Trophoblast cell (in vitro differentiated cells and primary cell): ENCODE measurements around the gene PROZ.

ENCODE experiments used
- DNase-seq, 2 donors: peaks; one replicate each; pipeline ENCODE4 v3.0.0-alpha.2; 2016
- H2AFZ ChIP-seq: 2 replicates; pipeline ENCODE4 v1.6.1; 2013; ENCODE audit warnings: low read length, moderate library complexity, mild to moderate bottlenecking; ENCODE audit not compliant: insufficient read depth, poor library complexity
- H2AK5ac ChIP-seq: 2 replicates; pipeline ENCODE4 v1.6.1; 2013; ENCODE audit warnings: mild to moderate bottlenecking, low read length
- H2BK120ac ChIP-seq: 2 replicates; pipeline ENCODE4 v1.6.1; 2013; ENCODE audit warnings: low read length, mild to moderate bottlenecking, moderate library complexity; ENCODE audit not compliant: insufficient read depth, poor library complexity
- H2BK12ac ChIP-seq: 2 replicates; pipeline ENCODE4 v1.6.1; 2013; ENCODE audit warnings: mild to moderate bottlenecking, low read length, moderate library complexity
- H2BK5ac ChIP-seq: 2 replicates; pipeline ENCODE4 v1.6.1; 2013; ENCODE audit warnings: low read length, low read depth, moderate library complexity, mild to moderate bottlenecking; ENCODE audit not compliant: poor library complexity
- H3K14ac ChIP-seq: 2 replicates; pipeline ENCODE4 v1.6.1; 2013; ENCODE audit warnings: mild to moderate bottlenecking, low read length
- H3K18ac ChIP-seq: 2 replicates; pipeline ENCODE4 v1.6.1; 2013; ENCODE audit warnings: mild to moderate bottlenecking, low read length
- H3K23ac ChIP-seq: 2 replicates; pipeline ENCODE4 v1.6.1; 2013; ENCODE audit warnings: low read length
- H3K27ac ChIP-seq: 2 replicates; pipeline ENCODE4 v1.5.1; 2013; ENCODE audit warnings: low read depth, mild to moderate bottlenecking, inconsistent platforms, low read length, moderate library complexity
- H3K27me3 ChIP-seq: 2 replicates; pipeline ENCODE4 v1.6.1; 2013; ENCODE audit warnings: inconsistent platforms, mild to moderate bottlenecking, low read length, moderate library complexity; ENCODE audit not compliant: insufficient read depth
- H3K36me3 ChIP-seq, 2 experiments: 1 replicate in 1 of 2; 2 replicates in 1 of 2; pipeline ENCODE4 v1.6.1; 2013; ENCODE audit warnings: low read length in 2 of 2, mild to moderate bottlenecking in 2 of 2, moderate library complexity in 1 of 2; ENCODE audit not compliant: insufficient read depth in 2 of 2, control insufficient read depth in 1 of 2
- H3K4ac ChIP-seq: 2 replicates; pipeline ENCODE4 v1.6.1; 2013; ENCODE audit warnings: low read depth, mild to moderate bottlenecking, low read length, moderate library complexity
- H3K4me1 ChIP-seq, 2 experiments: 1 replicate in 1 of 2; 2 replicates in 1 of 2; pipeline ENCODE4 v1.6.1; 2013; ENCODE audit warnings: low read length in 2 of 2, mild to moderate bottlenecking in 2 of 2, moderate library complexity in 1 of 2; ENCODE audit not compliant: insufficient read depth in 2 of 2, control insufficient read depth in 1 of 2
- H3K4me2 ChIP-seq: 2 replicates; pipeline ENCODE4 v1.6.1; 2013; ENCODE audit warnings: inconsistent platforms, mild to moderate bottlenecking, low read length, moderate library complexity
- H3K4me3 ChIP-seq: 2 replicates; pipeline ENCODE4 v1.5.1; 2013; ENCODE audit warnings: mild to moderate bottlenecking, low read depth, low read length, inconsistent platforms
- H3K79me1 ChIP-seq: one replicate; pipeline ENCODE4 v1.6.1; 2013; ENCODE audit warnings: low read length
- H3K79me2 ChIP-seq: 2 replicates; pipeline ENCODE4 v1.6.1; 2013; ENCODE audit warnings: low read length, mild to moderate bottlenecking; ENCODE audit not compliant: control insufficient read depth, insufficient read depth, poor library complexity
- H3K9ac ChIP-seq: 2 replicates; pipeline ENCODE4 v1.6.1; 2013; ENCODE audit warnings: mild to moderate bottlenecking, low read length
- H3K9me3 ChIP-seq: 2 replicates; pipeline ENCODE4 v1.6.1; 2013; ENCODE audit warnings: low read depth, mild to moderate bottlenecking, control low read depth, inconsistent platforms, low read length; ENCODE audit not compliant: insufficient read depth
- H4K12ac ChIP-seq: 2 replicates; pipeline ENCODE4 v1.6.1; 2013; ENCODE audit warnings: low read depth, mild to moderate bottlenecking, low read length, moderate library complexity
- H4K8ac ChIP-seq: 2 replicates; pipeline ENCODE4 v1.6.1; 2013; ENCODE audit warnings: low read depth, mild to moderate bottlenecking, low read length, moderate library complexity
- H4K91ac ChIP-seq: one replicate; pipeline ENCODE4 v1.6.1; 2013; ENCODE audit warnings: low read depth, mild to moderate bottlenecking, low read length, moderate library complexity
- WGBS: extraction: QIAGEN DNeasy Blood & Tissue Kit; methylation state at CpG from one replicate; pipeline ENCODE4 v1.1.7; 2013; ENCODE audit warnings: missing lambda C conversion rate; ENCODE audit not compliant: insufficient read length, insufficient coverage; ENCODE audit errors: extremely low coverage; 5-methylcytosine and 5-hydroxymethylcytosine counted together

PROZ gene

DNA sequence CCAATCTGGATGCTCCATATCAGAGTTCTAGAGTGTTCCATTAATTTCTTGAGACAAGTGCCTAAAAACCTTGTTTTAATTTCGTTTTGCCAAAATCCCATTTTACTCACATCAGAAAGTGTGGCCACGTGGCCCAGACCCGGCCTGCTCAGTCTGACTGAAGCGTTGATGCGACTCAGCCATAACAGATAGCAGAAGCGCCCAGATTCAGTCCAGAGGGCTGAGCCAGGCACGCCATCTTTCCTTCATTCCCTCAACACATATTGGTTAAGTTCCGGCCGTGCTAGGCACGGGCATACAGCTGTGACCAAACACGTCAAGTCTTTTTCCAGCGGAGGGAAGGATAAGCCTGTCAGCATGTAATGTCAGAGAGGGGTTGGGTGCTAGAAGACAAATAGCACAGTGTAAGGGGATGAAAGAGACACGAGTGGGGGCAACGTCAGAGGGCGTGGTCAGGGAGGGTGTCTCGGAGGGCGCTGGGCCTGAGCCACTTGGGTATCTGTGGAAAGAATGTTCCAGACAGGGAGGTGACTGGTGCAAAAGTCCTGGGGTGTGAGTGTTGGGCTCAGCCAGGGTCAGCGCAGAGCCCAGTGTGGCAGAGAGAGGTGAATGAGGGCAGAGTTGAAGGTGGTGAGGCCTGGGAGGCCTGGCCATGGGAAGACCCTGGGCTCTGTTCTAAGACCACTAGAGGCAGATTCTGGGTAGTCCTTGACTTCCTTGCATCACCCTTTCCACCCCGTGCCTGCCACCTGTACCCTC, 32.8 kb upstream of the PROZ start:
- no peak overlapping the region for H4K8ac ChIP-seq
- no peak overlapping the region for H3K18ac ChIP-seq
- H3K9me3 ChIP-seq, result peaks cover 2% of the 10 kb centered on the region
- no peak overlapping the region for H3K23ac ChIP-seq
- H3K79me2 ChIP-seq, result no peaks in the 10 kb centered on the region
- H3K4me3 ChIP-seq, result no peak overlapping the region
- no peak overlapping the region for H4K12ac ChIP-seq
- no peak overlapping the region for H2AK5ac ChIP-seq
- no peak overlapping the region for H3K27ac ChIP-seq
- no peaks in the 10 kb centered on the region for H3K27me3 ChIP-seq
- H3K36me3 ChIP-seq, result no peaks in the 10 kb centered on the region
- H4K91ac ChIP-seq, result no peak overlapping the region
- H3K4ac ChIP-seq, result no peak overlapping the region
- no peak overlapping the region for H2AFZ ChIP-seq
- no peak overlapping the region for H3K14ac ChIP-seq
- no peak for DNase-seq
- H2BK5ac ChIP-seq, result no peak overlapping the region
- H3K79me1 ChIP-seq, result no peaks in the 10 kb centered on the region
- H2BK12ac ChIP-seq, result no peak overlapping the region
- no peak overlapping the region for H3K4me2 ChIP-seq
- no CpG with 5 or more reads among the region's 19 CpGs for WGBS
- H3K4me1 ChIP-seq, result peaks cover 0 to 4% of the 10 kb centered on the region in 2 experiments
- no peak overlapping the region for H2BK120ac ChIP-seq
- H3K9ac ChIP-seq, result no peak overlapping the region

DNA sequence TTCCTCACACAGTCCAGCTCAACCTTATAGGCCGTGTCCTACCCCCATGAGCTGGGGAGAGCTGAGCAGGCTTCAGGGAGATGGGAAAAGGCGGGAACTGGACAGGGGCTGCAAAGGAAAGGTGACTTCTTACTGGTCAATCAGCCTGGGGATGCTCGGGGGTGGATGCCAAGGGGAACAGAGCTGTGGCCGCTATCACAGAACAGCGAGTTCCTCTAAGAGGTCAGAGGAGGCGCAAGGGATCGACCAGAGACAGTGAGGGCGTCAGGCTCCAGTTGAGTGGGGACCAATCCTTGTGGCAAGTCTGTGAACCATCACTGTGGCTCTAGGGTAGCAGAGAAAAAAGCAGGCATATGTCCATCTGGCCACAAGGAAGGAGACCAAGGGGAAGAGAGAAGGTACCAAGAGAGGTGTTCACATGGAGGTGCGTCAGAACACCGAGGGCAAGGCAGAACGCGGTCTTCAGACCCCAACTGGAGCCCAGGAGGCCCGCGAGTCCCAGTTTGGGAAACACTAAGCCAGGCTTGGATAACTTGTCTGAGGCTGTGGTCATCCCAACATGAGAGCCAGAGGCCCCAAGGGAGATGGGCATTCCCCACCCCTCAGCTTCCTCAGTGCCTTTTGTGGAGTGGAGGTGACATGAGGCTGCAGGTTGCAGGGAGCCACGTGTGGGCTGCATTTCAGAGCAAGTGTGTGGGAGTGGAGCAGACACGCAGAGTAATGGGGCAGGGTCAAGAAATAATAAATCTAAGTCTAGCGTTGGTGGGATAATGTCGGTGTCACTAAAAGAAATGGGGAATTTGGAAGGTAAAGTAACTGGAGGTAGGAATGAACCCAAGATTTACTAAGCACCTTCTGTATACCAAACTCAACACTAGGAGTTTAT, 31.9 kb upstream of the PROZ start:
- DNase-seq, result no peak
- no peak overlapping the region for H2BK120ac ChIP-seq
- H4K12ac ChIP-seq, result no peak overlapping the region
- H2AFZ ChIP-seq, result no peak overlapping the region
- no peak overlapping the region for H2BK5ac ChIP-seq
- H3K36me3 ChIP-seq, result no peaks in the 10 kb centered on the region
- H2BK12ac ChIP-seq, result no peak overlapping the region
- no peaks in the 10 kb centered on the region for H3K79me1 ChIP-seq
- no peak overlapping the region for H4K8ac ChIP-seq
- no peak overlapping the region for H4K91ac ChIP-seq
- no peak overlapping the region for H3K4ac ChIP-seq
- peaks cover 0 to 4% of the 10 kb centered on the region in 2 experiments for H3K4me1 ChIP-seq
- no peak overlapping the region for H3K4me3 ChIP-seq
- H2AK5ac ChIP-seq, result no peak overlapping the region
- H3K23ac ChIP-seq, result no peak overlapping the region
- peaks cover 2% of the 10 kb centered on the region for H3K9me3 ChIP-seq
- H3K9ac ChIP-seq, result no peak overlapping the region
- H3K14ac ChIP-seq, result no peak overlapping the region
- no peak overlapping the region for H3K18ac ChIP-seq
- no peak overlapping the region for H3K4me2 ChIP-seq
- no peak overlapping the region for H3K27ac ChIP-seq
- H3K27me3 ChIP-seq, result no peaks in the 10 kb centered on the region
- H3K79me2 ChIP-seq, result no peaks in the 10 kb centered on the region
- WGBS, result no CpG with 5 or more reads among the region's 18 CpGs

DNA sequence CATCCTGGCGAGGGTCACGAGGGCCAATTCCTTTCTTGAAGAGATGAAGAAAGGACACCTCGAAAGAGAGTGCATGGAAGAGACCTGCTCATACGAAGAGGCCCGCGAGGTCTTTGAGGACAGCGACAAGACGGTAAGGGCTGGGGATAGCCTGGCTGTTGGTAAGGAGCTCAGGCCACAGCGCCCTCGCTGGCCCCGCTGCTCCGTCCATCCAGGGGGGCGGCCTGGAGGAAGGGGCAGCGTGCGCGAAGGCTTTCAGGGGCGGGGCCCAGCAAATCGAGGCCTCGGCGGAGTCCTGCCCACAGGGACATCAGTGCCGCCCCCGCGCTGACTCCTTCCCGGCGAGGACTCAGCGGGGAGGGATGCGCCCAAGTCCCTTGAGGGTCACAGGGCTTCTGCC, 29.0 kb upstream of the PROZ start:
- no peaks in the 10 kb centered on the region for H3K9me3 ChIP-seq
- no peak overlapping the region for H3K14ac ChIP-seq
- no CpG with 5 or more reads among the region's 27 CpGs for WGBS
- H4K12ac ChIP-seq, result no peak overlapping the region
- H3K79me1 ChIP-seq, result no peaks in the 10 kb centered on the region
- H3K36me3 ChIP-seq, result no peaks in the 10 kb centered on the region
- no peaks in the 10 kb centered on the region for H3K79me2 ChIP-seq
- H4K8ac ChIP-seq, result no peak overlapping the region
- H2BK120ac ChIP-seq, result no peak overlapping the region
- no peak overlapping the region for H2BK5ac ChIP-seq
- no peak overlapping the region for H2AK5ac ChIP-seq
- no peak overlapping the region for H3K27ac ChIP-seq
- no peak overlapping the region for H4K91ac ChIP-seq
- no peak overlapping the region for H2AFZ ChIP-seq
- no peak overlapping the region for H3K18ac ChIP-seq
- H3K23ac ChIP-seq, result no peak overlapping the region
- no peak overlapping the region for H2BK12ac ChIP-seq
- DNase-seq, result no peak
- H3K27me3 ChIP-seq, result no peaks in the 10 kb centered on the region
- H3K4ac ChIP-seq, result no peak overlapping the region
- H3K4me1 ChIP-seq, result peaks cover 0 to 4% of the 10 kb centered on the region in 2 experiments
- no peak overlapping the region for H3K4me2 ChIP-seq
- no peak overlapping the region for H3K4me3 ChIP-seq
- H3K9ac ChIP-seq, result no peak overlapping the region

DNA sequence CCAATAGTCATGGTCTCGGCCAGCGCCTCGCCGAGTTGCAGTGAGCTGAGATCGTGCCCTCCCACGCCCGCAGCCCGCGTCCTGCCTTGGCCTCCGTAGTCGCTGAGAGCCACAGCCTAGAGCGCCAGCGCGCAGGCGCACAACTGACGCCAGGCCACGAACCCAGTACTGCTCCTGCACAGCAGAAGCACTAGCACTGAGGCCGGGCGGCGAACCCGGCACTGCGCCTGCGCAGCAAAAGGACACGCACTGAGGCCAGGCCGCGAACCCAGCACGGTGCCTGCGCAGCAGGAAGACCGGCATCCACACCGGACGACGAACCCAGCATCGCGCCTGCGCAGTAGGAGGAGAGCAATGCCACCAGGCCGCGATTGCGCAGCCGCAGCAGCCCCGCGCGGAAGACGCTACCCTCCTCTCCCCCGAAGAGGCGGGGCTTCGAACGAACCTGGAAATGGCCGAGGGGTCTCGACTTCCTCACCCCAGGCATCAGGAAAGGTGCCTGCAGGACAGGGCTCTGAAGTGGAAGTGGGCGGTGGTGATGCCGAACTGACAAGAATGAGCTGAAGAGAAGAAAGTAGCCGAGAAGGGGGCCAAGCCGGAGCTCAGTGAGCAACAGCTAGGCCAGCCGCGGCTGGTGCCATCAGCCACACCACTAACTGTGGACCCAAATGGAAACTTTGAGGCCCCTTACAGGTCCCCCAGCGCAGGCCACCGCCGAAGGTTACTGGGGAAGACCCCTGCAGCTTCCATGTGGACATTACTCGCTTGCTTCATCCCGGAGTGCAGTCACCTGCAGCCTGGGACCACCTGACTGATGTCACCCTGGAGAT, 28.3 kb upstream of the PROZ start:
- H3K9me3 ChIP-seq, result no peaks in the 10 kb centered on the region
- H2BK120ac ChIP-seq, result no peak overlapping the region
- WGBS, result no CpG with 5 or more reads among the region's 60 CpGs
- no peak overlapping the region for H3K9ac ChIP-seq
- no peak overlapping the region for H2AFZ ChIP-seq
- H2BK12ac ChIP-seq, result no peak overlapping the region
- H3K27me3 ChIP-seq, result no peaks in the 10 kb centered on the region
- no peak overlapping the region for H3K14ac ChIP-seq
- H3K36me3 ChIP-seq, result no peaks in the 10 kb centered on the region
- no peak overlapping the region for H3K23ac ChIP-seq
- H3K79me2 ChIP-seq, result no peaks in the 10 kb centered on the region
- H3K79me1 ChIP-seq, result no peaks in the 10 kb centered on the region
- no peak overlapping the region for H4K91ac ChIP-seq
- no peak overlapping the region for H2AK5ac ChIP-seq
- no peak overlapping the region for H4K8ac ChIP-seq
- H2BK5ac ChIP-seq, result no peak overlapping the region
- DNase-seq, result peak in 1 of 2 donors; percentile 20
- H3K4me1 ChIP-seq, result peaks cover 0 to 4% of the 10 kb centered on the region in 2 experiments
- no peak overlapping the region for H3K4me2 ChIP-seq
- no peak overlapping the region for H3K4ac ChIP-seq
- H3K18ac ChIP-seq, result no peak overlapping the region
- H3K27ac ChIP-seq, result no peak overlapping the region
- no peak overlapping the region for H4K12ac ChIP-seq
- no peak overlapping the region for H3K4me3 ChIP-seq
